Right renal pelvis (tissue), 4 donors: ENCODE data around the gene RASSF4. TPM values are rescaled to one million over a fixed set of nuclear protein-coding genes. Genes with fewer than 3 reads are reported as not detected.

Experiments
- DNase-seq, 4 donors: peaks; one replicate each; pipeline ENCODE4 v3.0.0-alpha.2; 2013; ENCODE audit warnings: low read depth in 4 of 4, low spot score in 3 of 4, missing footprints in 1 of 4
- polyA plus RNA-seq, 4 donors: library from polyadenylated mRNA; unstranded; fragments of 120-200 nt; gene quantifications; one replicate each; pipeline ENCODE4 v1.2.1, GENCODE V29; 2013; ENCODE audit not compliant: insufficient read length in 4 of 4

RASSF4 gene
- polyA plus RNA-seq, 4 donors, result 22.9 to 32.3 (median 29.6) TPM

DNA sequence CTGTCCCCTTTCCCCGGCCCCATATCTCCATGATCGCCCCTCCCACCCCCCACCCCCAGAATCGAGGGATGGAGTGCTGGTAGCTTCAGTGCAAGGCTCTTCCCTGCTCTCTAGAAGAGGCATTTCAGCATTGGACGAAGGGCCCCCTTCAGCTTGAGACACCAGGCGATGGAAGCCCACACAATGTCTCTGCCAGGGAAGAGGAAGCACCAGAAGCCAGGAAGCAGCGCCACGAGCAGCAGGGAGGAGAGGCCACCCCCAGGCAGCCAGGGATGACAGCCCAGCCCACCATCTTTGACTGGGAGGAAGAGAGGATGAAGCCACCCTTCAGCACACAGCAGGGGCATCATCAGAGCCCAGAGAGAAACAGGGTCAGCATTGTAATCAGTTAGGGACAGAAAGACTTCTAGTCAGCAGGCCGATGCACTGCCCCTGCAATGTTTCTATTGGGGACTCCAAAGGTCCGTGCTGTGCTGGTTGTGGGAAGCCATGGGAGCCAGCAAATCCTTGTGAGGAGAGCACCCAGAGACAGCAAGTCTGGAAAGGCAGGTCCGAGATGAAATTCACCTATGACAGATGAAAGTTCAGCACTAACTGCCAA lies 32.8 kb upstream of the RASSF4 start:
- DNase-seq, result no peak

DNA sequence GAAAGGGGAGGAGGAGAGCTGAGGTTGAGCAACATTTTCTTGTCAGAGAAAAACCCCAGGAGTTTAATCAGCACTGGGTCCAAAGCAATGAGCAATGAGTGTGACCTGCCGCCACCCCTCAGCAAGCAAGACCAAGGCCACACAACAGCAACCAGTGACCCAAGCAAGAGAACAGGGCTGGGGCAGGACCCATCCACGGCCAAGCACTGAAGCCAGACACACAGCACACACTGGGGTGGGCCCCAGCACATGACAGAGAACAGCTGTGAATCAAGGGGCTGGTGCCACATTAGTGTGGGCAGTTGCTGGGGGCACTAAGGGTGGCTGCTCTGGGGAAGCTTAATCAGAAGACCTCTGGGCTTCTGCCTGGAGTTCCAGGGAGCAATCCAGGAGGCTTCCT lies 32.2 kb upstream of the RASSF4 start:
- no peak for DNase-seq

GRCh38 chr10:44928462-44928861 lies 31.1 kb upstream of the RASSF4 start:
- no peak for DNase-seq

GRCh38 chr10:44929356-44930255 lies 30.0 kb upstream of the RASSF4 start:
- no peak for DNase-seq

- no peak for DNase-seq
Measured at GRCh38 chr10:44930904-44931620, 28.5 kb upstream of the RASSF4 start.

- DNase-seq, result no peak
Measured at GRCh38 chr10:44931621-44932516, 27.7 kb upstream of the RASSF4 start.

DNA sequence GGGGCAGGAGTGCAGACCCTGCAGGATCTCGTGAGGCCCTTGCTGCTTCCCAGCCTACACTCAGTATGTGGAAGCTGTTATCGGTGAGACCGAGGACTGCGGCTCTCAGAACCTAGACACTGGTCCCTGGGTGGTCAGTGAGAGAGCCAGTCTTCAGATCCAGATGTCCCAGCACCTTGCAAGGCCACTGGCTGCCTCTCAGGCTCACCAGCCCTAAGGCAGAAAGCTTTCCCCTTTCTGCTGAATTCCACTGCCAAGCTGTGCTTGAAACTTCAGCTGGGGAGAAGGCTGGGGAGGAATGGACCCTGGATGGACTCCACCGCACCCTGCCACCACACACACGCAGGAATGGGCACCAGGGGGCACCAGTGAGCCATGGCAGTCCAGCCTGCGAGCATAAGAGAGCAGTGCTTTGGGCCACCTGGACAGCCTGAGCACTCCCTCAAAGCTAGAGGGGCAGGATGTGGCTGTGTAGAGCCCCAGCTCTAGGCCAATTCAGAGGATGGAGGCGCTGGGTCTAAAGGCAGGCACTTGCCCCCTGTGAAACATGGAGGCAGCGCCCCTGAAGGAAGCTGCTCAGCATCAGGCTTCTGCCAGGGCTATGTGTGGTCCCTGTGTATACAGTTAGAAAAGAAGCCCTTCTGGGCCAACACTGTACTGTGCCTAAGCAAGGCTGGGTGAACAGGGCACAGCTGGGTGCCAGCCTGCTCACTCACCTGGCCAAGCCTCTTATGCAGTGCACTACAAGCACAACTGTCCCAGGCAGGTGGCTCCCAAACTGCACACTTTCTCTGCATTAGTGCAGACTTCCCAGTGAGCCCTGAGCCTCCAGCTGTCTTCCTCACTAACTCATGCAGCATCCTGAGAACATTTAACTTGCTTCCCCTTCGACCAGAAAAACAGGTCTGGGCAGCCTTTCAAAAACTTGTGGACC lies 26.8 kb upstream of the RASSF4 start:
- peak in 2 of 4 donors; percentile 66 to 76 for DNase-seq

DNA sequence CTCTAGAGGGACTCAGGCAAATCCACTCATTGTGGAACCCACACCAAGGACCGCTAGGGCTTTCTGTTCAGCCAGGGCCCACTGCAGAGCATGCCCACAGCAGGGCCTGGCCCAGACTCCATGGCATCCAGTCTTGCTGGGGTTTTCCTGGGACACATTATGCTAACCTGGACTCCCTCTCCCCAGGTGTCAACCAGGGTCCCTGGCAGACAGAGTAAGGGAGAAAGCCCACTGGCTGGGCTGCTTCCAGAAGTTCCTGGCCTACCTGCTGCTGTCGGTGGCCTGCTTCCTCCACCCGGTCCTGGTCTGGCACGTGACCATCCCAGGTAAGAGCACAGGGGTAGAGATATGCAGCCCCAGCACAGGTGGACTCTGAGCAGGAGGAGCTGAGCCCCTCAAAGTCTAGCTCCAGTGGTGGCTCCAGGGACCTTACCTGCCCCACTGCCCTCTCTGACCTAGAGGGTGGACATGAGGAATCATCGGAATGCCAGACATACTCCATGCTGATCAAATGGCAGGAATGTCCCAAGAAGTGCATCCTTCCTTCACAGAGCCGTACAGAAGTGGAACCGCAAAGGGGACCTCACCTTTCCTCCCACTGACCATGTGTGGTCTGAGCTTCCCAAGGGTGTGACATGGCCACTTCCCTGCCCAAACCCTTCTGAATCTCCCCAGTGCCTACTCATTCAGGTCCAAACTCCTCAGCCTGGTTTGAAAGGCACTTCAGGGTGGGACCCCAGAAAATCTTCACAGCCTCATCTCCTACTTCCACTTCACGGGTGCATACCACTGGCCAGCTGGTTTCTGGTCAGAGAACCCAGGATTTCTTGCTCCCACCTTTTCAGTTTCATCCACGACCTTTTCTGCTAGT lies 25.9 kb upstream of the RASSF4 start:
- no peak for DNase-seq

DNA sequence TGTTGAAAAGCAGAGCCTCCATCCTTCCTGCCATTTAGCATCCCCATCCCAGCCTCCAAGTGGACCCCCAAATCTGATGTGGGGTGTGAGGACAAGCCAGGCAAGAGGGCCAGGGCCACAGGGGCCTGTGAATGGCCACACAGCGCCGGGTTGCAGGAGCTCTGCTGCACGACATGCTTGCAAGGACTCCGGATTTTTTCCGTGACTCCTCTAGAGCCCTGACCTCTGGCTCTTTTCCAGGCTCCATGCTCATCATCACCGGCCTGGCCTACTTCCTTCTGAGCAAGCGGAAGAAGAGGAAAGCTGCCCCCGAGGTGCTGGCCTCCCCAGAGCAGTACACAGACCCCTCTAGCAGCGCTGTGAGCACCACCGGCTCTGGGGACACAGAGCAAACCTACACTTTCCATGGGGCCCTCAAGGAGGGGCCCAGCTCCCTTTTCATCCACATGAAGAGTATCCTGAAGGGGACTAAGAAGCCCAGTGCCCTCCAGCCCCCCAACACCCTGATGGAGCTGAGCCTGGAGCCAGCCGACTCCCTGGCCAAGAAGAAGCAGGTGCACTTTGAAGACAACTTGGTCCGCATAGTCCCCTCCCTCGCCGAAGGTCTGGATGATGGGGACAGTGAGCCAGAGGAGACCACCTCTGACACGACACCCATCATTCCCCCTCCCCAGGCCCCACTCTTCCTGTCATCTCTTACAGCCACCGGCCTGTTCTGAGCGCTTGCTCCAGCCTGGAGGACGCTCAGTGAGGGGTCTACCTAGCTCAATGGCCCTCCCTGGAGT lies 25.0 kb upstream of the RASSF4 start:
- DNase-seq, result no peak

- no peak for DNase-seq
Measured at GRCh38 chr10:44935201-44935965, 24.2 kb upstream of the RASSF4 start.

DNA sequence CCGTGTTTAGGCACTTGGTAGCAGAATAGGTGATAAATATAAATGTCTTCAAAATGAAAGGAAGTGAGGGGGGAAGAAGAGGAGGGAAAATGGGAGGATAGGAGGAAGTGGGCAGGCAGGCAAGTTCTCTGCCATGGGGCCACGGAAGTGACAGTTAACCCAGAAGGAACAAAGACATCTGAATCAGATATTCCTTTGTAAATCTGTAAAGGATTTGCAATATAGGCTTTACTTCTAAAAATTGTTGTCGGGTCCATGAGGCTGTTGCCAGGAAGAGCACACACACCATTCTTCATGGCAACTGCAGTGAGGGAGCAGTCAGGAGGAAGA lies 23.7 kb upstream of the RASSF4 start:
- no peak for DNase-seq

GRCh38 chr10:44936314-44936975 lies 23.2 kb upstream of the RASSF4 start:
- no peak for DNase-seq

- no peak for DNase-seq
Measured at GRCh38 chr10:44937196-44938005, 22.2 kb upstream of the RASSF4 start.

GRCh38 chr10:44938956-44939355 lies 20.6 kb upstream of the RASSF4 start:
- no peak for DNase-seq

- no peak for DNase-seq
Measured at GRCh38 chr10:44939691-44940401, 19.8 kb upstream of the RASSF4 start.
